ENCODE data around the gene XRCC4.

XRCC4 gene

DNA sequence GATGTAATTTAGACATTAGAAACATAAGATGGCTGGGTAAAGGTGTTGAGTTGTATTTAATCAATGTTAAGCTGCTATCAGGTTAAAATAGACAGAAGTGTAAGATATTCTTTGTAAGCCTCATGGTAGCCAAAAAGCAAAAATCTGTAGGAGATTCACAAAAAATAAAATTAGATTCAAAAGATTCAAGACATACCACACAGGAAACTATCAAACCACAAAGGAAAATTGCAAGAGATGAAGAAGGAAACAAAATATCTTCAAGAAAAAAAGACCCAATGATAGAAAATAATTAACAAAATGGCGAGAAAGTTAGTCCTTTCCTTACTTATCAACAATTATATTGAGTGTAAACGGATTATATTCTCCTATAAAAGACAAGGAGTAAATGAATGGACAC lies 15.3 kb downstream of the XRCC4 start:
- H3K27ac ChIP-seq, result no peak overlapping the region
- TF ChIP-seq ZFX (IDR thresholded peaks at IDR 0.05), result no peak
- TF ChIP-seq, protein P1, sequence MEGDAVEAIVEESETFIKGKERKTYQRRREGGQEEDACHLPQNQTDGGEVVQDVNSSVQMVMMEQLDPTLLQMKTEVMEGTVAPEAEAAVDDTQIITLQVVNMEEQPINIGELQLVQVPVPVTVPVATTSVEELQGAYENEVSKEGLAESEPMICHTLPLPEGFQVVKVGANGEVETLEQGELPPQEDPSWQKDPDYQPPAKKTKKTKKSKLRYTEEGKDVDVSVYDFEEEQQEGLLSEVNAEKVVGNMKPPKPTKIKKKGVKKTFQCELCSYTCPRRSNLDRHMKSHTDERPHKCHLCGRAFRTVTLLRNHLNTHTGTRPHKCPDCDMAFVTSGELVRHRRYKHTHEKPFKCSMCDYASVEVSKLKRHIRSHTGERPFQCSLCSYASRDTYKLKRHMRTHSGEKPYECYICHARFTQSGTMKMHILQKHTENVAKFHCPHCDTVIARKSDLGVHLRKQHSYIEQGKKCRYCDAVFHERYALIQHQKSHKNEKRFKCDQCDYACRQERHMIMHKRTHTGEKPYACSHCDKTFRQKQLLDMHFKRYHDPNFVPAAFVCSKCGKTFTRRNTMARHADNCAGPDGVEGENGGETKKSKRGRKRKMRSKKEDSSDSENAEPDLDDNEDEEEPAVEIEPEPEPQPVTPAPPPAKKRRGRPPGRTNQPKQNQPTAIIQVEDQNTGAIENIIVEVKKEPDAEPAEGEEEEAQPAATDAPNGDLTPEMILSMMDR (conservative IDR thresholded peaks at IDR 0.05), result no peak

DNA sequence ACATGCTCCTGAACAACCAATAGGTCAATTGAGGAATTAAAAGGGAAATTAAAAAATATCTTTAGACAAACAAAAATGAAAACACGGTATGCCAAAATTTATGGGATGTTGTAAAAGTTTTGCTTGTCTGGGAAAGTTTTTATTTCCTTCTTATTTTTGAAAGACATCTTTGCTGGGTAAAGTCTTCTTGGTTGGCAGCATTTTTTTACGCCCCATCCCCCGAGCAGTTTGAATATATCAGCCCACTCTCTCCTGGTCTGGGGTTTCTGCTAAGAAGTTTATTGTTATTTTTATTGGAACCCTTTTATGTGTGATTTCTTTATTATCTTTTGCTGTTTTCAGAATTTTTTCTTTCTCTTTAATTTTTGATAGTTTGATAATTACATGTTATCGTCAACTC lies 16.3 kb downstream of the XRCC4 start:
- H3K27ac ChIP-seq, result no peak overlapping the region
- TF ChIP-seq ZFX (IDR thresholded peaks at IDR 0.05), result no peak
- TF ChIP-seq, protein P1 (conservative IDR thresholded peaks at IDR 0.05), result no peak

DNA sequence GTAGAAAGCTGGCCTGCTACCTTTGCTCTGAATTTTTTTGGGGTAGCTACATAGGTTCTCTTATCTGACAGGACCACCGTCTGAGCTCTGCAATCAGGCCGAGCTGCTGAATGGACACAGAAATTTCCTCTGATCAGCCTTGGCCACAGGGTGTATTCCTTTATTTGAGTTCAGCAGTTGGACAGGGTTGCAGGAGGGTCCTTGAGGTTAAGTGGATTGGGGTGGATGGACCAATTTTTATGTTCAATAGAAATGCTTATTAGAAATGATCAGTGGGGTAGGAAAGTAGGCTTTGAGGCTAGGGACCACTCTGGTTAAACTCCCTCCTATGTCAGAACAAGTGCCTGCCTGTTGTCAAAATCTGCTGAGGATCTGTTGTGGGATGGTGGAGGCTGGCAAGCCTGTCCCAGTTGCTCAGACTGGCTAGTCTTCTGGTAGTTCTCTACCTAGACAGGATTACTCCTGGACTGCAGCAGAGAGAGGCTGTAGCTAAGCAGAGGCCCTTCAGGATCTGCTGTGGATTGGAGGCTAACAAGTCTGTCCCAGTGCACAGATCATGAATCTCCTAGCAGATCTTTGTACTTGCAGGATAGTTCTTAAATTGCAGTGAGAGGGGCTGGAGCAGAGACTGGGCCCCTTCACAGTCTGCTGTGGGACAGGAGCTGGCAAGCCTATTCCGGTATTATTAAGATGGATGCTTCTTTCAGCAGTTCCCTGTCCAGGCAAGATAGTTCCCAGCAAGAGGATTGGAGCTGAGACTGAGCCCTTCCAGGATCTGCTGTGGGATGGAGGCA lies 18.0 kb downstream of the XRCC4 start:
- H3K27ac ChIP-seq, result no peak overlapping the region
- TF ChIP-seq ZFX (IDR thresholded peaks at IDR 0.05), result no peak
- TF ChIP-seq, protein P1 (conservative IDR thresholded peaks at IDR 0.05), result no peak

DNA sequence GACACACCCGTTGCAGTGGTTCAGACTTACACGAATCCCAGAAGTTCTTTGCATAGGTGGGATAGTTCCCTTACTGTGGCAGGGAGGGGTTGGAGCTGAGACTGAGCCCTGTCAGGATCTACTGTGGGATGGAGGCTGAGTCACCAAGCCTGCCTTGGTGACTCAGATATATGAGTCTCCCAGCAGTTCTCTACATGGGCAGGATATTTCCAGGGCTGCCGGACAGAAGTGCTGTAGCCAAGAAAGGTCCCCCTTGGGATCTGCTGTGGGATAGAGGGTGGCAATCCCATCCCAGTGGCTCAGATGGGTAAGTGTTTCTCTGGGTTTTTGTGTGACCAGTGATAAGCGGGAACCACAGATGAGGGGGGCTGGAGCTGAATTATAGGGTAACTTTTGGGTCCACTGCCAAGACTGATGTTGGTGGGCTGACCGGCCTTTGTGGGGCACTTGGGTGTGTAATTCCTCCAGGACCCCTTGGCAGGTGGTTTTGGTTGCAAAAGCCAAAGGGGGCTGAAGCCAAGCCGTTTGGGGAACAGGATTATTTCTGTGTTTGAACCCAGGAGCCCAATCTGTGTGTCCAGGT lies 18.7 kb downstream of the XRCC4 start:
- H3K27ac ChIP-seq, result no peak overlapping the region
- TF ChIP-seq, protein P1 (conservative IDR thresholded peaks at IDR 0.05), result no peak
- TF ChIP-seq ZFX (IDR thresholded peaks at IDR 0.05), result no peak

DNA sequence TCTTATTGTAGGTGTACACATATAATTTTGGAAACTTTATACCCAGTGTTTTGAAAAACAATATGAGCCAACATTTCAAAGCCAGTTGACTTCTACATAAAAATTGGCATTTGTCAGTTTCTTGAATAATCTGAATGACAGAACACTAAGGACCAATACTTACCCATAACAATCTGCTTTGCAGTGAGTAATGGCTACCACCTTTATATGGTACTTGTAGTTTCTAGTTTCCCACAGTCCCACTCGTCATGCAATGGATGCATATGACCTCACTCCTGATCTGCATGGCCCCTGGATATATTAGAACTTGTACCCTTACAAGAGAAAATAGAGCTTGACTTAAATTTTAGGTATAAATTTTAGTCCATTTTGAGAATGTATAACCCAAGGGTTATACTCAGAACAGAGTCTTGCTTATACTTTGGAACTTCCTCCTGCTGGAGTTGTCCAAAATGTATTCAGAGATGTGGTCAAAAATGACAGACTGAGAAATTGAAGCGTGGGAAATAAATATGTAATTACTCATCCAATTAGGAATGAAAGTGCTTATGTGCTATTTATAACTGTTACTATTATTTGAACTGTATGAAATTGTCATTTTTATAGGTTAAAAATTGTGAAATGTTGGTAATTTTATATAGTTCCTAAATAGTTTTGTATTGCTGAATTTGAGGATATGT lies 19.5 kb downstream of the XRCC4 start:
- H3K27ac ChIP-seq, result no peak overlapping the region

DNA sequence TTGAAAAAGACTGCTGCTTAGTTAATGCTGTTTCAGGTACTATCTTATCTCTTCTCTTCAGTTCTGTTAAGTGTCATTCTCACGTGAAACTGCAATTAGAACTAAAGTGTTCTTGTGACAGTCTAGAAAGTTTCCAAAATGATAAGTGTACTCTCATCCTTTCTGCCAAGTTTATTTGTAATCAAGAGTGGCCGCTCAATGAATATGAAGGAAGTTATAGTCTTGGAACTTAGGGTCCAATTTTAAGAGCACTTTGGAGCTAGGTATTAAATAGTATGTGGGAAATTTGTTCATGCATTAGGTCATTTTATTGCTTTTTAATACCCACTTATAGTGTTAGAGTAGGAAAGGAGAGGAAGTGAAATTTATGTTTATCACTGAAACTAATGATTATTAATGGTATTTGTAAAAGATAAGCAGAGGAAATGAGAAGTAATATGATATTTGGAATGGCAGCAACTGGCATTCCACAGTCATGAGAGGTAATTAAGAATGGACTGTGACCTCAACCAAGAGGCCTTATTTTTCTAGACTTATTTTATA lies 20.4 kb downstream of the XRCC4 start:
- TF ChIP-seq, protein P1 (conservative IDR thresholded peaks at IDR 0.05), result no peak
- TF ChIP-seq ZFX (IDR thresholded peaks at IDR 0.05), result no peak
- no peak overlapping the region for H3K27ac ChIP-seq

More for the DNA sequence above, 19.5 kb downstream of the XRCC4 start:
- TF ChIP-seq, protein P1 (conservative IDR thresholded peaks at IDR 0.05), result no peak

DNA sequence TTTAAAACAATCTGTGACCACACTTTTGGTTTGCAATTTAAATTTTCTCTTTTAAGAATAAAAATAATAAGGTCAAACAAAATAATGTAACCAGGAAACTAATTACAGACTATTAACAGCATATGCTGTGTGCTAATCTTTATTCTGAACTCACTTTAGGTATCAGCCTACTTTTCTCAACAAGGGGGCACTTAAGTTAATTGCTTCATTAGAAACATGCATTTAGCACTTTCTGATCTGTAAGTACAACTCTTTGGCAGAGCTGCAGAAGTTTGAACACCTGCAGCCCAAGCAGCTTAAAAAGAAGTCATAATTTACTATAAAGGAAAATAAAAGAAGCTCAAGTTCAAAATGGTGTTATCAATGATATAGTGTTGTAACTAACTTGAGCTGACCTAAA lies 21.7 kb downstream of the XRCC4 start:
- H3K27ac ChIP-seq, result no peak overlapping the region
- TF ChIP-seq, protein P1 (conservative IDR thresholded peaks at IDR 0.05), result no peak
- TF ChIP-seq ZFX (IDR thresholded peaks at IDR 0.05), result no peak
